Measurements from ENCODE around the gene DHCR24. TPM values are rescaled to one million over a fixed set of nuclear protein-coding genes. Genes with fewer than 3 reads are reported as not detected.

DHCR24 gene
- total and polyA plus RNA-seq, 7 donors = 4.4 to 194 (median 12.6) TPM

- no peaks in the 10 kb centered on the region for H3K4me1 ChIP-seq
- TF ChIP-seq EP300 (IDR thresholded peaks at IDR 0.05) = no peak
- H3K9me3 ChIP-seq = peaks cover 0 to 4% (median 1%) of the 10 kb centered on the region in 4 donors
- no peak overlapping the region for H3K4me3 ChIP-seq
- DNase-seq = no peak
- 97% methylated on average over 4 of the region's 4 CpGs for WGBS, 2 donors
- H3K27ac ChIP-seq = no peak overlapping the region
- intact Hi-C loops (cut with DNase I) = no loop called here
- no peaks in the 10 kb centered on the region for H3K27me3 ChIP-seq
- H3K36me3 ChIP-seq = no peaks in the 10 kb centered on the region
Measured at GRCh38 chr1:54819195-54819536, 67.8 kb downstream of the DHCR24 start.

GRCh38 chr1:54818461-54819194 is 68.4 kb downstream of the DHCR24 start:
- H3K4me3 ChIP-seq = no peak overlapping the region
- no peak overlapping the region for H3K27ac ChIP-seq
- H3K36me3 ChIP-seq = no peaks in the 10 kb centered on the region
- DNase-seq = no peak
- H3K9me3 ChIP-seq = peaks cover 0 to 4% (median 0%) of the 10 kb centered on the region in 4 donors
- no peaks in the 10 kb centered on the region for H3K4me1 ChIP-seq
- WGBS, 2 donors = 66 to 79% methylated on average over 5 of the region's 5 CpGs
- TF ChIP-seq CTCF (IDR thresholded peaks at IDR 0.05) = no peak
- no peak for TF ChIP-seq POLR2A (IDR thresholded peaks at IDR 0.05)
- TF ChIP-seq POLR2AphosphoS5 (IDR thresholded peaks at IDR 0.05) = no peak
- no peak for TF ChIP-seq EP300 (IDR thresholded peaks at IDR 0.05)
- intact Hi-C loops (cut with DNase I) = no loop called here
- H3K27me3 ChIP-seq = no peaks in the 10 kb centered on the region

GRCh38 chr1:54816951-54817350 is 70.0 kb downstream of the DHCR24 start:
- TF ChIP-seq EP300 (IDR thresholded peaks at IDR 0.05) (no peak), POLR2AphosphoS5 (IDR thresholded peaks at IDR 0.05) (no peak), POLR2A (IDR thresholded peaks at IDR 0.05) (no peak), CTCF (IDR thresholded peaks at IDR 0.05) (no peak)
- no peaks in the 10 kb centered on the region for H3K4me1 ChIP-seq
- H3K9me3 ChIP-seq = peaks cover 0 to 4% (median 0%) of the 10 kb centered on the region in 4 donors
- 94 to 95% methylated on average over 13 of the region's 13 CpGs for WGBS, 2 donors
- H3K4me3 ChIP-seq = no peak overlapping the region
- intact Hi-C loops (cut with DNase I) = no loop called here
- no peak for DNase-seq
- H3K27me3 ChIP-seq = no peaks in the 10 kb centered on the region
- H3K27ac ChIP-seq = no peak overlapping the region
- H3K36me3 ChIP-seq = no peaks in the 10 kb centered on the region

GRCh38 chr1:54816130-54816529 is 70.9 kb downstream of the DHCR24 start:
- 54 to 73% methylated on average over 6 of the region's 6 CpGs for WGBS, 2 donors
- no peak for DNase-seq
- Histone ChIP-seq H3K4me3 (no peak overlapping the region), H3K27ac (no peak overlapping the region), H3K4me1 (no peaks in the 10 kb centered on the region), H3K36me3 (no peaks in the 10 kb centered on the region), H3K9me3 (no peaks in the 10 kb centered on the region), H3K27me3 (no peaks in the 10 kb centered on the region)
- TF ChIP-seq POLR2A (IDR thresholded peaks at IDR 0.05) = no peak
- intact Hi-C loops (cut with DNase I) = no loop called here

- WGBS, 2 donors = 53 to 81% methylated on average over 7 of the region's 7 CpGs
- no peak overlapping the region for H3K27ac ChIP-seq
- TF ChIP-seq EP300 (IDR thresholded peaks at IDR 0.05) (no peak), POLR2AphosphoS5 (IDR thresholded peaks at IDR 0.05) (no peak), CTCF (IDR thresholded peaks at IDR 0.05) (no peak), POLR2A (IDR thresholded peaks at IDR 0.05) (no peak)
- peaks cover 0 to 4% (median 2%) of the 10 kb centered on the region in 4 donors for H3K4me1 ChIP-seq
- intact Hi-C loops (cut with DNase I) = no loop called here
- H3K27me3 ChIP-seq = no peaks in the 10 kb centered on the region
- DNase-seq = no peak
- H3K36me3 ChIP-seq = no peaks in the 10 kb centered on the region
- H3K9me3 ChIP-seq = no peaks in the 10 kb centered on the region
- H3K4me3 ChIP-seq = no peak overlapping the region
Measured at GRCh38 chr1:54815086-54815876, 71.7 kb downstream of the DHCR24 start.
